Measurements from ENCODE around the gene VSIG10.
"Not testable (repeated sequence)": the region's sequence is repeated elsewhere in the genome, so short reads cannot be mapped to it uniquely, and the experiment has no call there.

VSIG10 gene, protein sequence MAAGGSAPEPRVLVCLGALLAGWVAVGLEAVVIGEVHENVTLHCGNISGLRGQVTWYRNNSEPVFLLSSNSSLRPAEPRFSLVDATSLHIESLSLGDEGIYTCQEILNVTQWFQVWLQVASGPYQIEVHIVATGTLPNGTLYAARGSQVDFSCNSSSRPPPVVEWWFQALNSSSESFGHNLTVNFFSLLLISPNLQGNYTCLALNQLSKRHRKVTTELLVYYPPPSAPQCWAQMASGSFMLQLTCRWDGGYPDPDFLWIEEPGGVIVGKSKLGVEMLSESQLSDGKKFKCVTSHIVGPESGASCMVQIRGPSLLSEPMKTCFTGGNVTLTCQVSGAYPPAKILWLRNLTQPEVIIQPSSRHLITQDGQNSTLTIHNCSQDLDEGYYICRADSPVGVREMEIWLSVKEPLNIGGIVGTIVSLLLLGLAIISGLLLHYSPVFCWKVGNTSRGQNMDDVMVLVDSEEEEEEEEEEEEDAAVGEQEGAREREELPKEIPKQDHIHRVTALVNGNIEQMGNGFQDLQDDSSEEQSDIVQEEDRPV
- 1.2 to 3.6 reads per million in 2 donors for total RNA-seq

DNA sequence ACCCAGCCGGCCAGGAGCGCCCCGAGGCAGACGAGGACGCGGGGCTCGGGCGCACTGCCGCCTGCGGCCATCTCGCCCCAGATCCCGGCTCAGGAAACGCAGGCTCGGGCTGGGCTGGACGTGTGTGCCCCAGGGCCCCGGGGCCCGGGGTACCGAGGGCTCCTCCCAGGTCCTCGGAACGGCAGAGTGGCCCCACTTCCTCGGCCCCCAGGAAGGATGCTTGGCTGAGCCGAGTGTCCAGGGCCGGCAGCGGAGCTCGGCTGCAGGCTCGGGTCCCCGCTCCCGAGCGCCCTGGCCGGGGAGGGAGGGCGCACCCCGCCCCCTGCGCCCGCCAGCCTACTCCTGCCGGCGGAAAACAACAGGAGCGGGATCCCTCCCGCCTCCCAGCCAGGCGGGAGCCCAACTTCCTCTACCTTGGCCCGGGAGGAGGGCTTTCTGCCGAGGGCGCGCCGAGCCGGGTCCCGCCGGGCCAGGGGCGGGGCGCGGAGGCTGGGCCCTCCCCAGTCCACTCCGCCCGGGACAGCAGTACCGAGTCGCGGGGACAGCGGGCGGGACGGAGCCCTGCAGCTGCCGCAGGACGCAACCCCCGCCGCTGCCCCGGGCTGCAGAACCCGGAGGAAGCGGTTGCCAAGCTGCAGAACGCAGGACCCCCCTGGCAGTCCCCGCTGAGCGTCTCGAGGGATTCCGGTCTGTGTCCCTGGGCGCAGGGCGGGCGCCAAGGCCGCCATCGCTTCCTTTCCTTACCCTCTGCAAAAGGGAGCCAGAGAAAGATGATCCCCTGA is at the start of gene VSIG10:
VSIG10 (minus strand) TSS at position 411 of the 782 bp plus-strand sequence; CDS start at position 71, 340 bp downstream.
- peak; percentile 3 for DNase-seq

DNA sequence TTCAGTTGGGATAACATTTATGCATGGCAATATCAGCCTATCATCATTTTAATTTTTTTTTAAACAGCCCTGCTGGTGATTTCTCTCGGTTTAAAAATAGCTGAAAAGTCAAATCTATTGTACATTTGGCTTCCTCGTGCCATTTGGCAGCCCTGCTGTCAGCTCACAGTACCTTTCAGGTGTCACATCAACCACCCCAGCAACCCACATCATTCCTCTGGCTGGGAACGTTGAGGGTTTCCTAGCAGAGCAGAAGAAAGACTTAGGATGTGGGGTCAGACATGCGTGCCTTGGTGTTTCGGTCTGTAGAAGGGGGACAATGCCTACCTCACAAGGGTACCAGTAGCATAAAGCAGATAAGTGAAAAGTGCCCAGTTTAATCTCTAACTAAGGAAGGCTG is 47.9 kb upstream of the VSIG10 start:
- DNase-seq: no peak

DNA sequence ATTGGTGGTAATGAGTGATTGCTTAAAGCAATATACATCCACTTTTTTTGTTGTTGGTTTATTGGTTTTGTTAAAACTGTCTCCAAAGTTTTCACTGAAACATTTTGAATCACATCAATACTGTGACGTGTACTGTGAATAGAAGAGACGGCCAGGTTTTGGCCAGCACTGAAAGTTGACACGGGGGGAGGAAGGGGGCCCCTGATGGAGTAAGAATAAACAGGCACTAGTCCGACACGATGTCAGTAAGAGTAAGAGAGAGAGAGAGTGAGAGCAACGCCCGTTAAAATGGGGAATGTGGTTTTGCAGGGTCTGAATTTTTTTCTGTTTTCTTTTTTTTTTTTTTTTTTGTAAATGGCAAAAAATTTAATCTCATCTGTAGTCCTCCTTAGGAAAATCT is 46.8 kb upstream of the VSIG10 start:
- no peak for DNase-seq

DNA sequence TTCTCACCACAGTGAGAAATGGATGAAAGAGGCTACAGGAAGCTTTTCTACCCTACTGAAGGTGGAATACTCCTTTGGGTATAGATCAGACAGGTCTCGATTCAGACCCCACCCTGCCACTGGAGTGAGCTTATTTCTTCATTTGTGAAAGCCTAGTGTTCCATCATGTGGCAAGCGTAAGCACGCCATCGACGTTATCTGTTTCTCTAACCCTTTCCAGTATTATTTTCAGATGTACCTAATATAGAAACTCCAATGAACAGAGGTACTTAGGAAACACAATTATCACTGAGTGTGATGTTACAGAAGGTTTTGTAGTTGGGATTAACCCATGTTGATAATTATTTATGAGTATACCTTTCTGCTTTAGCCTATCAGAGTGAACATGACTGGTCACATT is 44.5 kb upstream of the VSIG10 start:
- DNase-seq: no peak

DNA sequence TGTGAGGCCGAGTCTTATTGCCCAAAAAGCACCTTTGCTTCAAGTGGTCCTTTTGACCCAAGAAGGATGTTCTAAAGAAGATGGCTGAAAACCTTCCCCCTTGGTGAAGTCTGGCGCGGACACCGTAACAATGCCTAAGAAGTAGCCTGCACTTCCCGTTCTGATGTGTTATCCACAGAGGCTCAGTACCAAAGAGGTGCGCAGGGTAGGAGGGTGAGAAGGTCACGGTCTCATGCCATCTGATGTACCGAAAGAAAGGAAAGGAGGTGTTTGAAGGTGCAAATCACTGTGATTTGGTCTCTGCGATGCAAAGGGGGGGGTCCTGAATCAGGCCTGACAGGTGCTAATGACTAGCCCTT is 42.0 kb upstream of the VSIG10 start:
- DNase-seq: no peak

DNA sequence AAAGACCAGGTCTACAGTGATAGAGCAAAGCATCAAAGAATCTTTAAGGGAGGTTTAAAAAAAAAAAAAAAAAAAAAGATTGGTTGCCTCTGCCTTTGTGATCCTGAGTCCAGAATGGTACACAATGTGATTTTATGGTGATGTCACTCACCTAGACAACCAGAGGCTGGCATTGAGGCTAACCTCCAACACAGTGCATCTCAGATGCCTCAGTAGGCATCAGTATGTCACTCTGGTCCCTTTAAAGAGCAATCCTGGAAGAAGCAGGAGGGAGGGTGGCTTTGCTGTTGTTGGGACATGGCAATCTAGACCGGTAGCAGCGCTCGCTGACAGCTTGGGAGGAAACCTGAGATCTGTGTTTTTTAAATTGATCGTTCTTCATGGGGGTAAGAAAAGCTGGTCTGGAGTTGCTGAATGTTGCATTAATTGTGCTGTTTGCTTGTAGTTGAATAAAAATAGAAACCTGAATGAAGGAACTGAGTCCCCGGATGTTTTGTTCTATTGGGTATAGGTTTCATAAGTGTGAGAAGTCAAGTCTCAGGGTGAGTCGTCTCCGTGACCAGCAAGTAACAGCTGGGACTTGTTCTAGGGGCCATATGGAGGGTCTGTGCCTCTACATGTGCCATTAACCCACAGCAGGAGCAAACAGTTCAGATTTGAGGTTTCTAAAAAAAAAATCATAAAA is 41.4 kb upstream of the VSIG10 start:
- no peak for DNase-seq

DNA sequence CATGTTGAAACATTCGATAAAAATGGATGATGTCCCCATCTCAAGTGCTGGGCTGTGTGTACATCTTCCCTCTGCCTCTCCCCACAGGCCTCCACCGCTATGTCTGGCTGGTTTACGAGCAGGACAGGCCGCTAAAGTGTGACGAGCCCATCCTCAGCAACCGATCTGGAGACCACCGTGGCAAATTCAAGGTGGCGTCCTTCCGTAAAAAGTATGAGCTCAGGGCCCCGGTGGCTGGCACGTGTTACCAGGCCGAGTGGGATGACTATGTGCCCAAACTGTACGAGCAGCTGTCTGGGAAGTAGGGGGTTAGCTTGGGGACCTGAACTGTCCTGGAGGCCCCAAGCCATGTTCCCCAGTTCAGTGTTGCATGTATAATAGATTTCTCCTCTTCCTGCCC is 40.7 kb upstream of the VSIG10 start:
- no peak for DNase-seq

DNA sequence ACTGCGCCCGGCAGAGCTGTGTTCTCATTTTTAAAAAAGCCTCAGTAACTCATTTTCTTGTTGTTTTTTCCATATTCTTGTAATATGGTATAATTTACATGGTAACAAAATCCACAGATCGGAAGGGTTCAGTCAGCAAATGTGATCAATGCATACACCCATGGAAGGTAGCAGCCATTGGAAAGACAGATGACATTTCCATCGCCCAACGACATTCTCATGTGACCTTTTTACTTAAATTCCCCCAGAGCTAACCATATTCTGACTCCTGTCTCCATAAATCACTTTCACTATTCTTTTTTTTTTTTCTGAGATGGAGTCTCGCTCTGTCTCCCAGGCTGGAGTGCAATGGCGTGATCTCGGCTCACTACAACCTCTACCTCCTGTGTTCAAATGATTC is 37.0 kb upstream of the VSIG10 start:
- DNase-seq: no peak

DNA sequence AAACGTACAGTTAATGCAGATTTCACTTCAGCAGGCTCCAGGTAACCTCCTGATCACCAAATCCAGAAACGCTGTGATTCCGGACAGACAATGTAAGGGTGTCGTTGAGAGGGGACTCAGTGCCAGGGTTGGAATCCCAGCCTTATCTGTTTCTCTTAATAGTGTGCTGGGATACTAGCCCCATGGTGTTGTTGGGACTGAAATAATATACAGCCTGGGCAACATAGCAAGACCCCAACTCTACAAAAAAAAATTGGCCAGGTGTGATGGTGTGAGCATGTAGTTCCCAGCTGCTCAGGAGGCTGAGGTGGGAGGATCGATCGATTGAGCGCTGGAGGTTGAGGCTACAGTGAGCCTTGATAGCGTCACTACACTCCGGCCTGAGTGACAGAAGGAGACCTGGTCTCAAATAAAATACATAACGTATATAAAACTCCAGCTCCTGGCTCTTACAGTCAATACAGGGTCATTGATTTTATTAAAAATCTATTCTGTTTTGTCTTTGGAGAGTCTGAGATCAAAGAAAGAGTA is 33.4 kb upstream of the VSIG10 start:
- no peak for DNase-seq

DNA sequence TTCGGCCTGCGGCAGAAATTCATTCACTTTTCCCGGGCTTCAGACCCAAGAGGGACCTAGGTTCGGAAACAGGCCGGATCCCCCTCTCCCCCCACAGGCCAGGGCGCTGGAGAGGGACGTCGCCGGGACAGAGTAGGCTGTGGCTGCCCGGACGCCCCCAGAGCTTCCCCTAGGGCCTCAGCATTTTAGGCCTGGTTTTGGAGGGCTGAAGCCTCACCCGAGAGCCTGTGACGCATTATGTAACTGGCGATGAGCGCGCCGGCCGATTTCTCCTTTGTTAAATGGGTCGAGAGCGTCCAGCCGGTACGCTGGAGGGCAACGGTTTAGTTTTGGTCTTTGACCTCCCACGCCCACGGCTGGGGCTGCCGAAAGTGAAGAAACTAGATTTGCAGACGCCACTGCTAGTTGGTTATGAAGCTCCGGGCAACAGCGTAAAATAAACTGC is 32.8 kb upstream of the VSIG10 start:
- no peak for DNase-seq

DNA sequence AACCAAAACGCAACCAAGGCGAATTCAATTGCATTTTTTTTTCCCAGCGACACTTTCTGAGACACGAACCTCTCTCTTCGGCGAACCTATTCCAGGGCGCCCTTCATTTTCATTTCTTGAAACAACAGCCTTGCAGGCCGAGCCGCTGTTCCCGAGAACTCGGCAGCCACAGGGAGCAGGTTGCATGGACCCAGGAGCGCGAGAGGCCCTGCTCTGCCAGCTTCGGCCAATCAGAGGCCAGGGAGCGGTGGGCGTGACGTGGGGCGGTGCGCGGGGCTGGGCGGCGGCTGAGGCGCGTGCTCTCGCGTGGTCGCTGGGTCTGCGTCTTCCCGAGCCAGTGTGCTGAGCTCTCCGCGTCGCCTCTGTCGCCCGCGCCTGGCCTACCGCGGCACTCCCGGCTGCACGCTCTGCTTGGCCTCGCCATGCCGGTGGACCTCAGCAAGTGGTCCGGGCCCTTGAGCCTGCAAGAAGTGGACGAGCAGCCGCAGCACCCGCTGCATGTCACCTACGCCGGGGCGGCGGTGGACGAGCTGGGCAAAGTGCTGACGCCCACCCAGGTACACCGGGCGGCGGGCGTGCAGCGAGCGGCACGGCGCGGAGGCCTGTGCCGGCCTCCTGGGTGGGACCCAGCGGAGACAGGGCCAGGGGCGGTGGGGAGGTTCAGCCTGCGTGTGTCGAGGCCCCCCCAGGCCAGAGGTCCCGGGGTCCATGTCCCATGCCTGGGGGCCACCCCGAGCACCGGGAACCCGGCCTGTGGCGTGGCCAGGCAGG is 32.2 kb upstream of the VSIG10 start, which contains the start of gene PEBP1:
PEBP1 (plus strand) TSS at position 337 of the 771 bp plus-strand sequence; CDS start at position 423, 86 bp downstream.
- peak; percentile 92 for DNase-seq

DNA sequence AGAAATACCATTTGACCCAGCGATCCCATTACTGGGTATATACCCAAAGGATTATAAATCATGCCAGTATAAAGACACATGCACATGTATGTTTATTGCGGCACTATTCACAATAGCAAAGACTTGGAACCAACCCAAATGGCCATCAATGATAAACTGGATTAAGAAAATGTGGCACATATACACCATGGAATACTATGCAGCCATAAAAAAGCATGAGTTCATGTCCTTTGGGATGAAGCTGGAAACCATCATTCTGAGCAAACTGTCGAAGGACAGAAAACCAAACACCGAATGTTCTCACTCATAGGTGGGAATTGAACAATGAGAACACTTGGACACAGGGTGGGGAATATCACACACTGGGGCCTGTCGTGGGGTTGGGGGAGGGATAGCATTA is 25.6 kb upstream of the VSIG10 start:
- not testable (repeated sequence) for DNase-seq

DNA sequence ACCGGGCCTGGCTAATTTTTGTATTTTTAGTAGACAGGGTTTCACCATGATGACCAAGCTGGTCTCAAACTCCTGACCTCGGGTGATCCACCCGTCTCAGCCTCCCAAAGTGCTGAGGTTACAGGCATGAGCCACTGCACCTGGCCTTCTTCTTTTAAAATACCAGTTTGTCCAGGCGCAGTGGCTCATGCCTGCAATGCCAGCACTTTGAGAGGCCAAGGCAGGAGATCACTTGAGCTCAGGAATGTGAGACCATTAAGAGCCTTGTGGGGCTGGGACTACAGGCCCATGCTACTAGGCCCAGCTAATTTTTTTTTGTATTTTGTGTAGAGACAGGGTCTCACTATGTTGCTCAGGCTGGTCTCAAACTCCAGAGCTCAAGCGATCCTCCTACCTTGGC is 24.1 kb upstream of the VSIG10 start:
- no peak for DNase-seq

DNA sequence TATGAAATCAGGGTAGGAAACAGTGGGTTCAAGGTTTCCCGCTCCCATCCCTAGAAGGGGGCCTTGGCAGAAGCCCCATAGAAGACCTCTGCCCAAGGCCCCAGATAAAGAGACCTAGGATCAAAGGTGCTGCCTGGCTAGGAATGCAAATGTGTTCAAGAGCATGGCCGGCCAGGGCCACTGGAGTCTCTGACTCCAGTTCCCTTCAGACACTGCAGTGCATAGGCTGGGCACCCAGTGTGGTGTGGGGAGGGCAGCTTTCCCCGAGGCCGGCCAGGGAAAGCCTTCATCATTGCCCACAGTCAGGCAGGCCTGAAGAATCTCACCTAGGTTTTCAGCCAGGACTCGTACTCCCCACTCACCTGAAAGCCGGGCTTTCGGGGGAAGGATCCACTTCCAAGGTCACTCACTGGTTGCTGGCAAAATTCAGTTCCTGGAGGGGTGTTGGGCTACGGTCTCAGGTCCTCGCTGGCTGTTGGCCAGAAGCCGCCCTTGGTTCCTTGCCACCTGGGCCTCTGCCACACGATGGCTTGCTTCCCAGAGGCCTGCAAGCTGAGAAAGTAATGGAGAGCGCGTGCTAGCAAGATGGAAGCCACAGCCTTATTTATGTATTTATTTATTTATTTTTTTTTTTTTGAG is 22.4 kb upstream of the VSIG10 start:
- no peak for DNase-seq

DNA sequence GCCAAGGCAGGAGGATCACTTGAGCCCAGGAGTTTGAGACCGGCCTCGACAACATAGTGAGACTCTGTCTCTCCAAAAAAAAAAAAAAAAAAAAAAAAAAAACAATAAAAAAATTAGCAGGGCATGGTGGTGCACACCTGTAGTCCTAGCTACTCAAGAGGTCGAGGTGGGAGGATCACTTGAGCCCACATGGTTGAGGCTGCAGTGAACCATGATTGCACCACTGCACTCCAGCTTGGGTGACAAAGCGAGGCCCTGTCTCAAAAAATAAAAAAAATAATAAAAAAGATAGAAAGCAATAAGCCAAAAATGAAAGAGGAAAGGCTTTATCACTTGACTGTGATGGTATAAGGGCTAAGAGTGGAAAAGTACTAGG is 21.9 kb upstream of the VSIG10 start:
- no peak for DNase-seq

DNA sequence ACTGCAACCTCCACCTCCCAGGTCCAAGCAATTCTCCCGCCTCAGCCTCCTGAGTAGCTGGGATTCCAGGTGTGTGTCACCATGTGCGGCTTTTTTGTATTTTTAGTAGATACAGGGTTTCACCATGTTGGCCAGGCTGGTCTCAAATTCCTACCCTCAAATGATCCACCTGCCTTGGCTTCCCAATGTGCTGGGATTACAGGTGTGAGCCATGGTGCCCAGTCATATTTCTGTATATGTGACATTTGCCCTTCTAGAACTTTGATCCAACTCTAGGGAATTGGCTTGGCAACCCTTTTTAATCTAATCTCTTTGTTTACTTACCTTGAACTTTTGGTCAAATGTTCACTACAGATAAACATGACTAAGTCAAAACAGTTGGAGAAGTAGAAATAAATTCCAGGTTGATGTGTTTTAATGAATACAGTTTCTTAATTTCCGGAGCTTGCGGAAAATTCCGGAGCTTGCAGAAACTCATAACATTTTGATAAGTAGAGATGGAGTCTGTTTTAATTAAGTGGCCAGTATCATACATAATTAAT is 20.6 kb upstream of the VSIG10 start:
- DNase-seq: no peak

DNA sequence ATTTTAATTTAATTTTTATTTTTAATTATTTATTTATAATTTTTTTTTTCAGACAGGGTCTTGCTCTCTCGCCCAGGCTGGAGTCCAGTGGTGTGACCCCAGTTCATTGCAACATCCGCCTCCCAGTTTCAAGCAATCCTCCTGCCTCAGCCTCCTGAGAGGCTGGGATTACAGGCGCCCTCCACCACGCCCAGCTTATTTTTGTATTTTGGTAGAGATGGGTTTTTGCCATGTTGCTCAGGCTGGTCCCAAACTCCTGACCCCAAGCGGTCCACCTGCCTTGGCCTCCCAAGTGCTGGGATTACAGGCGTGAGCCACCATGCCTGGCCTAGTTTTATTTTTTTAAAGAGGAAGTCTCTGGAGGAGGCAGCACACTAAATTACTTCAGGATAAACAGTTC is 18.5 kb upstream of the VSIG10 start:
- no peak for DNase-seq

DNA sequence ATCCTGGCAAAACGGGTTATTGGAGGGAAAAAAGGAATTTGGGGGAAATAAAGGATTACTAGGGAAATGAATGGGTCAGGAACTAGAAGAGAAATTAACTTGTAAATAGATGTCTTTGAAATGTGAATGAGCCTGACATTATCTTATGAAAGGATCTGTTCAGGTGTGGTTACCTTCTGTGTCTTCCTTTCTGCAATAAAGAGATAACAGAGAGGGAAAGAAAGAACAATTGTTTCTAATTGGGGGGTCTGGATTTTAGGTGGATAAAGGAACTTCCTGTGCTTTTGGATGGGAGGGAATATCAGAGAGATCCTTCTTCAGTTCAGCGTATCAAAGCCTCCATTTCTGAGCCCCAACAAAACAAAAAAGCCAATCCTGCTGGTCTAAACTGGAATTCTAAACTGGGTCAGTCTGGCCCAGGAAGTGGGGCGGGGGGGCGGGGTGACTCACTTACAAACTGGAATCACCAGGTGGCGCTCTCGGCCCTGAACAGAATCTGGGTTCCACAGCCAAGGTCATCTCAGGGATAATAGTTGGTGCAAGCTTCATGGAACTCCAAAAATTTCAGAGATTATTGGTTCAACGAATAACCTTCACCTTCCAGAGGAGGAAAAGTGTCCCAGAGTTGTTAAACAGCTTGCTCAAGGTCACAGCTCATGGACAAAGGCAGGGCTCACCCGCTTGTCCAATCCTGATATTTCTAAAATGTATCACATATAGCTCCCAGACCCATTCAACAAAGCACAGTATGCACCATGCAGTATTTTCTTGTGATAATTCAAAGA is 17.0 kb upstream of the VSIG10 start:
- peak; percentile 62 for DNase-seq

DNA sequence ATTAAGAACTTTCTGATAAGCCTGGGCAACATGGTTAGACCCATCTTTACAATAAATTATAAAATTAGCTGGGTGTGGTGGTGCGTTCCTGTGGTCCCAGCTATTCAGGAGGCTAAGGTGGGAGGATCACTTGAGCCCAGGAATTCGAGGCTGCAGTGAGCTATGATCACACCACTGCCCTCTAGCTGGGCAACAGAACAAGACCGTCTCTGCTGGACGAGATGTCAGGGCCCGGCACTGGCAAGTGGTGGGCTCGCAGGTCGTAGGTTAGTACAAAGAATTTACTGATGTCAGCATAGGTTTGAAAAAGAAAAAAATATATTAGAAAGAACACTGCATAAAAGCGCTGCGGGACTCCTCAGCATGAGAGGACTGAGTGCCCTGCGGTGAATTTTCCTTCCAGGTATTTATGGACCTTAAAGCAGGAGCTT is 15.7 kb upstream of the VSIG10 start:
- DNase-seq: no peak

DNA sequence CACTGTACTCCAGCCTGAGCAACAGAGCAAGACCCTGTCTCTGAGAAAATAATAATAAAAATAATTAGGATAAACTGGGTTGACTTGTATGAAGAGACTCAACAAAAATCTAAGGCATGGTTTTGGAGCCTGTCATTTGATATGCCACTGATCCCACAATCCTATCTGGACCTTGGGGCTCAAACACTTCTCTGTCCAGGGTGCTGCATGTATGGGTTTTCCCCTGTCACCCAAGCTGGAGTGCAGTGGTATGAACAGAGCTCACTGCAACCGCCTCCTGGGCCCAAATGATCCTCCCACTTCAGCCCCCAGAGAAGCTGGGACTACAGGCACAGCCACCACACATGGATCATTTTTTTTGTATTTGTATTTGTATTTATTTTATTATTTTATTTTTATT is 5.3 kb upstream of the VSIG10 start:
- no peak for DNase-seq

Measured in T-helper 9 cell (primary cell).